Limb (tissue), 2 donors: Measurements from ENCODE around the gene CRYGB.
"Not testable (repeated sequence)": the region's sequence is repeated elsewhere in the genome, so short reads cannot be mapped to it uniquely, and the experiment has no call there.

Experiments
- DNase-seq, 2 donors: peaks; one replicate each; pipeline ENCODE4 v3.0.0-alpha.2; 2016; ENCODE audit errors: extremely low spot score in 2 of 2

CRYGB gene

GRCh38 chr2:208118918-208119317, 27.0 kb downstream of the CRYGB start:
- no peak for DNase-seq

GRCh38 chr2:208117390-208117789, 28.6 kb downstream of the CRYGB start:
- DNase-seq: not testable (repeated sequence)

DNA sequence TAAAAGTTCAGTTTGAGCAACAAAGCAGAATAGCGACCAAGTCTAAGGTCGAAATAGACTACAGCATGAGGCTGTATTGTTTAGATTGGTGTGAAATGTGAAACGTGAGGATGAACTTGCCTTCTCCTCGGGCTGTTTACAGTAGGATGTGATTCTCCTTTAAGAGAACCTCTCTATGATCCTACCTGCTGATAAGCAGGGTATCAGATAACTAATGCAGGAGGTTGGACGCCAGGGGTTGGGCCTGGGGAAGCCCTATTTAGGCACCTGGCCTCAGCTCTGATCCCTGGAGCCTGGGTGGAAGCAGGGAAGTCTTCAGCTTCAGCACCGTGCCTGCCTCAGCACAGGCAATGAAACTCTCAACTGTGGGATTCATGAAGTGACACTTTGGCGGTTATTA, 33.0 kb downstream of the CRYGB start:
- no peak for DNase-seq

DNA sequence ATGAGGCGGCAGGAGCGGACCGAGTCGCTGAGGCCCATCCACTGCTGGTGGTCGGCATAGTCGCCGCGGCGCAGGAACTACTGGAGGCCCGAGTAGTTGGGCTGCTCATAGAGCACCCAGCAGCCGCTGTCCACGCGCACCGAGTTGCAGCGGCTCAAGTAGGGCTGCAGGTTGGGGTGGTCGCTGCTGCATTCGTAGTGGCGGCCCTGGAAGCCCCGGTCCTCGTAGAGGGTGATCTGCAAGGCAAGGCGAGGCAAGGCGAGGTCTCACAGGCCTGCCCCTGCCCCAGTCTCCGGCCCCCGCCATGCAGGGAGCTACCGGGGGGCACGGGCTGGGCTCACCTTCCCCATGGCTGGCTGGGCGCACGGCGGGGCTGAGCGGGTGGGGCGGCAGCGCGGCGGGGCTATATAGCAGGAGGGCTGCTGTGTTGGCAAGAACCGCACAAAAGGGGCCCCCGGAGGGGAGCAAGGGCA, 33.6 kb downstream of the CRYGB start:
- DNase-seq: peak in 1 of 2 donors; percentile 56

DNA sequence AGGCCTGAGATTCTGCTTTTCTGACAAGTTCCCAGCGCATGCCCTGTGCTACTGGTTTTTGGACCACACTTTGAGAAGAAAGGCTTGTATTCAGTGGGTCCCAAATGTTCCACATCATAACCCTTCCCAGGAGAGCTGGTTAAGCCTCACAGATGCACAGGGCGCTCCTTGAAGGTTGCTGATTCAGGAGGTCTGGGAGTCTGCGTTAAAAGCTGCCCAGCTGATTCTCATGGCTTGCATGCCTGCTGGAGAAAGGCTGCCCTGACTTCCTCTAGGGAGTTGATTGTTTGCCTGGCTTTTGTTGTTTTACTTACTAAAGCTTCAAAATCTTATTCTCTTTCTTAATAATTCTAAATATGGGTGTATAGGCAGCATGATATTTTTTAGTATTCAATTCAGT, 42.3 kb downstream of the CRYGB start:
- DNase-seq: no peak

- peak in 1 of 2 donors; percentile 38 for DNase-seq
Observed at GRCh38 chr2:208101716-208102631, 44.0 kb downstream of the CRYGB start.

DNA sequence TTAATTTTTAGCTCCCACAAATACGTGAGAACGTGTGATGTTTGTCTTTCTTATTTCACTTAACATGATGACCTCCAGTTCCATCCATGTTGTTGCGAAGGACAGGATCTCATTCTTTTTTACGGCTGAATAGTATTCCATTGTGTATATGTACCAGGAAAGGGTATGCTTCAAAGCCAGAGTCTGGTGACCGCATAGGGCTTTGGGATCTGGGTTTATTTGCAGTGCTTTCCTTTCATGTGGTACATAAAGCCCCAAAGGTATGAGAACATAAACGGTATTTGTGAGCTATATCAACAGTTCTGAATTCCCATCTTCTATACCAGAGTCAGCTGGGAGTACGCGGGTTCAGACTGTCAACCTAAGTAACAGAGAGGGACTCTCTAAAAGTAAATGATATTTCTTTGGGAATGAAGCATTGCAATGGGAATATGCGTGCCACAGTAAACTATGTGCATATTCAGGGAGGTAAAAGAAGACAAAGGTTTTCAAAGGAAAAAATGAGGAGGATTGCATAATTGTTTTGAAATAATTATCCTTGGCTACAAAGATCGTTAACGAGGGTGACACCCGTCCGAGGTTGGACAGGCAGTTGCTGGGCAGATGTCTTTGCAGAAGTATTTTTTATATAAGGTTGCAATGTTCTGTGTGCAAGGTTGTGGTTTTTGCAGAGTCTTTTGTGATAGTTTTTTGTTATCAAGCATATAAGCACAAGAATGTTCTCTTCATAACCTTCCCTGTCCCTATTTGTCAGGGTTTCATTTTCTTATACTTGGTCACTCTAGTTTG, 46.1 kb downstream of the CRYGB start:
- no peak for DNase-seq

- DNase-seq: not testable (repeated sequence)
Observed at GRCh38 chr2:208098701-208099100, 47.3 kb downstream of the CRYGB start.

GRCh38 chr2:208098267-208098666, 47.7 kb downstream of the CRYGB start:
- DNase-seq: no peak

DNA sequence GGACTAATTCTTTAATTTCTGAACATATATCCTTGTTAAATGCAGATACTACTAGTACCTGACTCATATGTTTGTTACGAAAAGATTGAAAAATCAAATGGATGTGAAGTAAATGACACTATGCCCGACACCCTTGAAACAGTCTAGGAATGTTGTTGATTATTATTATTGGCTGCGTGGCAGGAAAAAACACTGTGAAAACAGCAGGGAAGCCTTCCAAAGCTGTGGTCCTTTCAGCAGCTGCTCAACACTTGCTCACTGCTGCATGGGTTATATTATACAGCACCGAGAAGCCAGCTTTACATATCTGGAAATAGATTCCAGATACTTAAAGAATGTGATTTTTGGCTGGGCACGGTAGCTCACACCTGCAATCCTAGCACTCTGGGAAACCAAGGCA, 48.2 kb downstream of the CRYGB start:
- peak in 1 of 2 donors; percentile 13 for DNase-seq

DNA sequence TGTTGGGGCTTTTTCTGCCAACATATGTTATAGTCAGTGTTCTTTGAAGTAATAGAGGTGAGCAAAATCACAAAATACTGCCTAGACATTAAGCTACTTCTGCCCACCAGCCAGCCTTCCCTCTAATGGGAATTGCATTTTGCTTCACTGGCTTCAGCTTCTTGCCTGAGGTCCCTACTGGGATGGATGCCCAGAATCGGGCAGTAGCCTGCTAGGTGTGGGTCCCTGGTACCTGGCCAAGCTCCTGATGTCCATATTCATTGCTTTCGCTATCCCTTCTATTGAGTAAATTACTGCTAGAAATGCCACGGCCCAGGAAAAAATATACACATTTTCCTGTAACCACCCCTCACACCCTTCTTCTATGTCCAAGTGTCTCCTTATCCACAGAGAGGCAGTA, 48.6 kb downstream of the CRYGB start:
- no peak for DNase-seq

DNA sequence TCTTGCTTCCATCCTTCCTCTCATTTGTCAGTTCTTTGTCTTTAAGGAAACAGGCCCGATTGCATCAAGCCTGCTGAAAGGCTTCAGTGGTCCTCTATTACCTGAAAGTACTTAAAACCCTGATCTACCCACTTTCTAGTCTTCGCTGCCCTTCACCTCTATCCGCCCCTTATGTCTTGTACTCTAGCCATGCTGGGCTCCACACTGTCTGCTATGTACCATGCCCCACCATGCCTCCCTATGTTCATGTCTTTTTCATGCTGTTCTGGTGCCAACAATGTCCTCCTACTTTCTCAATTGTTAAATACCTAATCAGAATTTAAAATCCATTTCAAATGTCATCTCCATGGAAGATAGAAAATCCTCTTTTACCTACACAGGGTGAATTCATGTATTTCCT, 49.9 kb downstream of the CRYGB start:
- DNase-seq: no peak

- no peak for DNase-seq
Observed at GRCh38 chr2:208093128-208093527, 52.8 kb downstream of the CRYGB start.
